HEK293 (cell line): ENCODE data around the gene THBS2.

Experiments
- CTCF ChIA-PET: fragments of 350-600 bp; formaldehyde crosslinking; extraction: SDS; loops from one replicate; lab custom pipeline; 2021; ENCODE audit warnings: antibody characterized with exemption; lab: Yijun Ruan, JAX
- POLR2A ChIA-PET: fragments of 300-600 bp; formaldehyde crosslinking; extraction: SDS; loops from one replicate; lab custom pipeline; 2020; ENCODE audit warnings: antibody characterized with exemption, inconsistent platforms; lab: Yijun Ruan, JAX
- H3K27ac ChIP-seq: fragments of 200-500 bp; sonication (Bioruptor generic); 2 replicates; pipeline ENCODE4 v1.5.1; 2014; ENCODE audit warnings: low read depth, low read length, control low read depth, inconsistent platforms; ENCODE audit errors: extremely low read depth
- H3K36me3 ChIP-seq, 2 experiments: fragments of 200-500 bp in 1 of 2; sonication (Bioruptor generic) in 1 of 2; 1 replicate in 1 of 2; 2 replicates in 1 of 2; pipeline ENCODE4 v1.5.1; 2014 to 2017; ENCODE audit warnings: inconsistent platforms in 2 of 2, low read length in 2 of 2; ENCODE audit not compliant: control insufficient read depth in 2 of 2, insufficient read depth in 1 of 2
- H3K4me1 ChIP-seq: fragments of 200-500 bp; sonication (Bioruptor generic); 2 replicates; pipeline ENCODE4 v1.5.1; 2014; ENCODE audit warnings: mild to moderate bottlenecking, low read length, inconsistent platforms; ENCODE audit not compliant: control insufficient read depth, insufficient read depth
- H3K4me3 ChIP-seq: 2 replicates; pipeline ENCODE4 v1.5.1; 2011; ENCODE audit warnings: low read depth, mild to moderate bottlenecking, control low read depth, low read length, moderate library complexity
- H3K9me3 ChIP-seq: fragments of 200-500 bp; sonication (Bioruptor generic); 2 replicates; pipeline ENCODE4 v1.5.1; 2014; ENCODE audit warnings: low read depth, low read length, inconsistent platforms; ENCODE audit not compliant: control insufficient read depth, insufficient read depth
- FEZF1 ChIP-seq: fragments of 450-650 bp; formaldehyde crosslinking; IDR thresholded peaks from 2 replicates; pipeline ENCODE4 v1.5.1; 2016; ENCODE audit warnings: missing biosample characterization, missing genetic modification characterization
- HIC1 ChIP-seq: fragments of 450-650 bp; formaldehyde crosslinking; IDR thresholded peaks from 2 replicates; pipeline ENCODE4 v1.5.1; 2016; ENCODE audit warnings: missing biosample characterization, missing genetic modification characterization
- MEIS1 ChIP-seq: sonication (generic); formaldehyde crosslinking; IDR thresholded peaks from 2 replicates; pipeline ENCODE4 v1.8.1; 2022; ENCODE audit warnings: missing genetic modification reagents, mild to moderate bottlenecking, borderline replicate concordance
- RBAK ChIP-seq: fragments of 450-650 bp; formaldehyde crosslinking; IDR thresholded peaks from 2 replicates; pipeline ENCODE4 v1.5.1; 2016; ENCODE audit warnings: missing biosample characterization, missing genetic modification characterization
- TCF7L2 ChIP-seq: IDR thresholded peaks from 2 replicates; pipeline ENCODE4 v1.6.1; 2011; ENCODE audit warnings: low read depth, mild to moderate bottlenecking, inconsistent platforms, low read length, moderate library complexity, borderline replicate concordance
- ZBTB11 ChIP-seq: fragments of 450-650 bp; formaldehyde crosslinking; conservative IDR thresholded peaks from 2 replicates; pipeline ENCODE4 v1.5.1; 2016; ENCODE audit warnings: low read depth, missing biosample characterization, missing genetic modification characterization
- ZBTB48 ChIP-seq: fragments of 450-650 bp; formaldehyde crosslinking; IDR thresholded peaks from 2 replicates; pipeline ENCODE4 v1.5.1; 2016; ENCODE audit warnings: missing biosample characterization, missing genetic modification characterization
- ZNF133 ChIP-seq: fragments of 450-650 bp; formaldehyde crosslinking; IDR thresholded peaks from 2 replicates; pipeline ENCODE4 v1.5.1; 2016; ENCODE audit warnings: missing biosample characterization, missing genetic modification characterization
- ZNF138 ChIP-seq: fragments of 450-650 bp; formaldehyde crosslinking; IDR thresholded peaks from 2 replicates; pipeline ENCODE4 v1.5.1; 2016; ENCODE audit warnings: missing biosample characterization, missing genetic modification characterization, borderline replicate concordance
- ZNF157 ChIP-seq: fragments of 450-650 bp; formaldehyde crosslinking; IDR thresholded peaks from 2 replicates; pipeline ENCODE4 v1.5.1; 2016; ENCODE audit warnings: missing biosample characterization, missing genetic modification characterization
- ZNF184 ChIP-seq: fragments of 450-650 bp; IDR thresholded peaks from 2 replicates; pipeline ENCODE4 v1.5.1; 2018; ENCODE audit warnings: missing biosample characterization, mild to moderate bottlenecking, missing genetic modification characterization
- ZNF280C ChIP-seq: fragments of 450-650 bp; formaldehyde crosslinking; IDR thresholded peaks from 2 replicates; pipeline ENCODE4 v1.5.1; 2016; ENCODE audit warnings: missing biosample characterization, missing genetic modification characterization
- ZNF423 ChIP-seq: fragments of 450-650 bp; formaldehyde crosslinking; IDR thresholded peaks from 2 replicates; pipeline ENCODE4 v1.5.1; 2016; ENCODE audit warnings: missing biosample characterization, missing genetic modification characterization
- ZNF529 ChIP-seq: fragments of 450-650 bp; formaldehyde crosslinking; IDR thresholded peaks from 2 replicates; pipeline ENCODE4 v1.5.1; 2017; ENCODE audit warnings: missing genetic modification characterization, missing biosample characterization; ENCODE audit not compliant: insufficient replicate concordance
- ZNF621 ChIP-seq: fragments of 450-650 bp; formaldehyde crosslinking; IDR thresholded peaks from 2 replicates; pipeline ENCODE4 v1.5.1; 2017; ENCODE audit warnings: missing biosample characterization, missing genetic modification characterization
- ZNF623 ChIP-seq: fragments of 450-650 bp; formaldehyde crosslinking; IDR thresholded peaks from 2 replicates; pipeline ENCODE4 v1.5.1; 2016; ENCODE audit warnings: missing biosample characterization, missing genetic modification characterization
- ZNF776 ChIP-seq: fragments of 450-650 bp; formaldehyde crosslinking; IDR thresholded peaks from 2 replicates; pipeline ENCODE4 v1.5.0; 2017; ENCODE audit warnings: missing biosample characterization, missing genetic modification characterization, borderline replicate concordance

Gene THBS2

GRCh38 chr6:169266261-169266660 lies 12.6 kb upstream of the THBS2 start:
- H3K4me1 ChIP-seq, result no peaks in the 10 kb centered on the region
- CTCF ChIA-PET, result no interaction called here
- POLR2A ChIA-PET, result no interaction called here
- no peak for TF ChIP-seq ZBTB48 (tag by site-specific recombination)
- TF ChIP-seq ZNF133 (tag by site-specific recombination), result no peak
- TF ChIP-seq ZNF621, result no peak
- TF ChIP-seq ZNF623, result no peak
- no peak for TF ChIP-seq ZNF184 (tag by site-specific recombination)
- no peak for TF ChIP-seq RBAK (tag by site-specific recombination)
- no peak for TF ChIP-seq ZNF529 (tag by site-specific recombination)
- TF ChIP-seq ZNF280C (tag by site-specific recombination), result no peak
- TF ChIP-seq MEIS1 (CRISPR knock-in tag), result no peak
- TF ChIP-seq, all 188 proteins: peak for 0
- no peak overlapping the region for H3K4me3 ChIP-seq
- H3K9me3 ChIP-seq, result no peaks in the 10 kb centered on the region
- no peak overlapping the region for H3K27ac ChIP-seq
- H3K36me3 ChIP-seq, result no peaks in the 10 kb centered on the region

GRCh38 chr6:169265486-169266131 lies 12.0 kb upstream of the THBS2 start:
- TF ChIP-seq ZNF157, result no peak
- TF ChIP-seq ZBTB11 (tag by site-specific recombination), result no peak
- TF ChIP-seq ZNF138 (tag by site-specific recombination), result no peak
- no peak for TF ChIP-seq FEZF1 (tag by site-specific recombination)
- no peak for TF ChIP-seq HIC1 (tag by site-specific recombination)
- no peak for TF ChIP-seq TCF7L2
- TF ChIP-seq ZNF423, result no peak
- TF ChIP-seq ZNF776 (tag by site-specific recombination), result no peak
- no peaks in the 10 kb centered on the region for H3K4me1 ChIP-seq
- no peak overlapping the region for H3K27ac ChIP-seq
- no peaks in the 10 kb centered on the region for H3K9me3 ChIP-seq
- no peaks in the 10 kb centered on the region for H3K36me3 ChIP-seq
- POLR2A ChIA-PET, result no interaction called here
- no peak overlapping the region for H3K4me3 ChIP-seq
- CTCF ChIA-PET, result no interaction called here
